ENCODE measurements around the gene SAP130.

Gene SAP130

DNA sequence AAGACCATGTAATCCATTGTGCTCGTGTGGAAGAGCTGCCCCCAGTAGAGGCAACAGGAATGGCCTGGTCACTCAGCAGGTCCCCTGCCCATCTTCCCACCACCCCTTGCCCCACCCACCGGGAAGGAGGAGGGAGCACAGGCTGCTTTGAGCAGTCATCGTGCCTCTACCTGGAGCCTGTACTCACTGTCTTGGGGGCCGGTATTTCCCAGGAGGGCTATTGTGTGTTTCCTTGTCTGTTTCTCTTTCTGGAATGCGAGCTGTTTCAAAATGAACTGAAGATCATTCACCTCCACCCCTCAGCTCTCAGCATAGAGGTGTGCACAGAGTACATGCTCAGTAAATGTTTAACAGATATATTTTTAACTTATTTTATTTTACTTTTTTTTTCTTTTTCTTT lies 134.4 kb downstream of the SAP130 start:
- DNase-seq (ENCODE audit: low read depth, low spot score) = no peak

DNA sequence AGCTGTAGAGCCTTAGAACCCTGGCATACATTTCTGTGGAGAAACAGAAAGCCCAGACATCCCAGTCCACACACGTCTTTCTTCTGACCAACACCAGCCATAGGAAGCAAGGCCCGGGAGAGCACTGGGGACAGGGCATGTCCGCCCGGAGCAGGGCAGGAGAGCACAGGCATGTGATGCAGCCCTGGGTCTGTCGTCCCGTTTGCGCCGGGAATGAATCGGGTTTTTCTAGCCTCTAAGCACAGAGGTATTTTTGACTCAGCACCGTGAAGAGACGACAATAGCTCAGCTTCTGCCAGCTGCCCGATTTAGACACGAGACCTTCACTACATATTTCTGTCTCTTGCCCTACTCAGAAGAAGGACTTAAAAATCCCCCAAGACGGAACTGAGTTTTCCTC lies 134.8 kb downstream of the SAP130 start:
- no peak for DNase-seq (ENCODE audit: low read depth, low spot score)

DNA sequence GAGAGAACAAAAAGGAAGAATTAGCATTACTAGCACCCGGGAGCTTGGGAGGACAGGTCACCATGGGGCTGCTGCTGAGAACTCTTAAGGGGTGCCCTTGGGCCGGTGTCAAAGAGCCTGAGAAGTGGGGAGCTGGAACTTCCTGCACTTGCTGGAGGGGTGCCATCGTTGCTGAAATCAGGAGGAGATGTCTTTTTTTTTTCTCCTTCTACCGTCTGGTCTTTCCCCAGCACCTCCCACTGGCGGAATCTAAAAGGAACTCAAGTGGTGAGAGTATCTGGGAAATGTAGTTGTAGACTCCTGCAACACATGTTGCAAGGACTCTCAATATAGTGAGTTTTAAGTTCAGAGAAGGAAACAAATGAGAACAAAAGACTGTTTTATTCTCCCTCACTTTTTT lies 136.0 kb downstream of the SAP130 start:
- no peak for DNase-seq (ENCODE audit: low read depth, low spot score)
